Panc1 (cell line): Measurements from ENCODE around the gene H19. TPM values are rescaled to one million over a fixed set of nuclear protein-coding genes. Genes with fewer than 3 reads are reported as not detected.

ENCODE experiments used
- ATAC-seq: fragments of 200-7000 bp; cut with Tn5 transposase; 2 replicates; pipeline ENCODE4 v1.9.1; 2020; ENCODE audit warnings: mild to moderate bottlenecking, moderate library complexity
- BruUV-seq: library from RNA; stranded (reverse); fragments of 400-500 nt; replicated peaks from 2 replicates; lab custom pipeline; 2021; lab: Mats Ljungman, UMichigan
- CTCF ChIA-PET: fragments of 300-600 bp; sonication (Branson Sonifier 250); formaldehyde crosslinking; loops from one replicate; lab custom pipeline; 2022; ENCODE audit warnings: antibody characterized with exemption; lab: Charles Lee
- POLR2A ChIA-PET: fragments of 300-600 bp; sonication (Branson Sonifier 250); formaldehyde crosslinking; loops from one replicate; lab custom pipeline; 2022; ENCODE audit warnings: antibody characterized with exemption; lab: Charles Lee
- DNase-seq: peaks from one replicate; pipeline ENCODE4 v3.0.0-alpha.2; 2010; ENCODE audit warnings: low read depth, low spot score
- H3K27ac ChIP-seq: 2 replicates; pipeline ENCODE4 v1.5.1; 2011; ENCODE audit warnings: mild to moderate bottlenecking, low read length, inconsistent platforms
- H3K27me3 ChIP-seq: fragments of 200-500 bp; sonication (Bioruptor generic); 2 replicates; pipeline ENCODE4 v1.6.0; 2014; ENCODE audit warnings: low read length, inconsistent platforms; ENCODE audit not compliant: control insufficient read depth, insufficient read depth
- H3K36me3 ChIP-seq: fragments of 200-500 bp; sonication (Bioruptor generic); 2 replicates; pipeline ENCODE4 v1.5.1; 2014; ENCODE audit warnings: inconsistent platforms, mild to moderate bottlenecking, low read length, moderate library complexity; ENCODE audit not compliant: control insufficient read depth, insufficient read depth
- H3K4me1 ChIP-seq: 2 replicates; pipeline ENCODE4 v1.5.1; 2011; ENCODE audit warnings: inconsistent platforms, mild to moderate bottlenecking, low read length, moderate library complexity; ENCODE audit not compliant: control insufficient read depth, insufficient read depth
- H3K4me3 ChIP-seq, 2 experiments: 2 replicates each; pipeline ENCODE4 v1.5.1; 2011 to 2012; ENCODE audit warnings: low read depth in 2 of 2, low read length in 2 of 2, mild to moderate bottlenecking in 2 of 2, inconsistent platforms in 1 of 2, moderate library complexity in 1 of 2
- H3K9me3 ChIP-seq: fragments of 200-500 bp; sonication (Bioruptor generic); 2 replicates; pipeline ENCODE4 v1.5.1; 2014; ENCODE audit warnings: low read depth, mild to moderate bottlenecking, inconsistent platforms, low read length, moderate library complexity; ENCODE audit not compliant: control insufficient read depth, insufficient read depth
- CTCF ChIP-seq: fragments of 450-650 bp; IDR thresholded peaks from 2 replicates; pipeline ENCODE4 v1.5.1; 2017; ENCODE audit warnings: mild to moderate bottlenecking
- POLR2AphosphoS5 ChIP-seq: IDR thresholded peaks from 2 replicates; pipeline ENCODE4 v1.6.1; 2012; ENCODE audit warnings: mild to moderate bottlenecking, low read depth, low read length, moderate library complexity
- REST ChIP-seq, 2 experiments: IDR thresholded peaks; 2 replicates each; pipeline ENCODE4 v1.6.1; 2011 to 2012; ENCODE audit warnings: low read depth in 2 of 2, control low read depth in 1 of 2, low read length in 1 of 2, mild to moderate bottlenecking in 1 of 2, moderate library complexity in 1 of 2; ENCODE audit not compliant: insufficient read depth in 1 of 2
- SIN3A ChIP-seq: IDR thresholded peaks from 2 replicates; pipeline ENCODE4 v1.6.1; 2012; ENCODE audit warnings: low read depth, mild to moderate bottlenecking, low read length, moderate library complexity, borderline replicate concordance; ENCODE audit not compliant: insufficient read depth
- TCF7L2 ChIP-seq: IDR thresholded peaks from 2 replicates; pipeline ENCODE4 v1.6.1; 2011; ENCODE audit warnings: mild to moderate bottlenecking, low read depth, low read length, inconsistent platforms
- in situ Hi-C: cut with HindIII; loops from 2 replicates; pipeline ENCODE4 v1.10.0; 2016; ENCODE audit warnings: low sequenced_read_pairs, low pct_unique_long_range_greater_than_20kb
- intact Hi-C: fragments of 100-400 bp; cut with micrococcal nuclease; formaldehyde crosslinking; loops from one replicate; pipeline ENCODE4 v1.10.0; 2022; ENCODE audit not compliant: unreplicated experiment
- total RNA-seq: library from RNA; stranded (reverse); gene quantifications from one replicate; pipeline ENCODE4 v1.2.1, GENCODE V29; 2021; ENCODE audit not compliant: unreplicated experiment

The H19 gene
- total RNA-seq, 1 experiment from 2014 or later = 1,268 TPM

- TF ChIP-seq CTCF (no peak), SIN3A (no peak), TCF7L2 (no peak), REST (IDR thresholded peaks at IDR 0.05; ENCODE audit: insufficient read depth in 1 of 2, low read depth in 2 of 2, low read length in 1 of 2) (no peak), POLR2AphosphoS5 (no peak)
- no peaks in the 10 kb centered on the region for H3K27me3 ChIP-seq
- BruUV-seq = no TSS peak
- H3K9me3 ChIP-seq = no peaks in the 10 kb centered on the region
- intact Hi-C loops = no loop called here
- peaks cover 9% of the 10 kb centered on the region for H3K4me1 ChIP-seq
- DNase-seq (no peak), ATAC-seq (no peak)
- H3K27ac ChIP-seq = no peak overlapping the region
- ChIA-PET POLR2A (interaction anchor here (0.6 kb wide), 1 partner anchor 420 kb away, joined by 14 read pairs; no protein-coding TSS in a partner anchor), CTCF (interaction anchor here (0.8 to 1.3 kb wide), 3 partner anchors 66 to 296 kb away, joined by 3 to 5 read pairs (median 3); no protein-coding TSS in a partner anchor)
- H3K4me3 ChIP-seq = no peak overlapping the region
- no peaks in the 10 kb centered on the region for H3K36me3 ChIP-seq
- in situ Hi-C loops = no loop called here
Measured at GRCh38 chr11:1948389-1948788, 49.3 kb downstream of the H19 start.

GRCh38 chr11:1947592-1948237 lies 49.9 kb downstream of the H19 start:
- DNase-seq = no peak
- ATAC-seq = peak; percentile 37
- POLR2A ChIA-PET = interaction anchor here (0.8 kb wide), 1 partner anchor 66 kb away, joined by 5 read pairs; no protein-coding TSS in a partner anchor
- Histone ChIP-seq H3K27me3 (no peaks in the 10 kb centered on the region), H3K4me3 (no peak overlapping the region), H3K9me3 (no peaks in the 10 kb centered on the region), H3K4me1 (peaks cover 12% of the 10 kb centered on the region), H3K36me3 (no peaks in the 10 kb centered on the region), H3K27ac (no peak overlapping the region)
- TF ChIP-seq CTCF (no peak), REST (IDR thresholded peaks at IDR 0.05; ENCODE audit: insufficient read depth in 1 of 2, low read depth in 2 of 2, low read length in 1 of 2) (no peak), SIN3A (no peak), TCF7L2 (no peak), POLR2AphosphoS5 (no peak)
- in situ Hi-C loops = no loop called here
- intact Hi-C loops = no loop called here
- CTCF ChIA-PET = interaction anchor here (0.5 to 1.1 kb wide), 4 partner anchors 20 to 295 kb away, joined by 3 to 5 read pairs (median 3); no protein-coding TSS in a partner anchor
- no TSS peak for BruUV-seq
